T-helper 9 cell (primary cell): ENCODE results near the gene ZNF93.
"Not testable (repeated sequence)": the region's sequence is repeated elsewhere in the genome, so short reads cannot be mapped to it uniquely, and the experiment has no call there.

Experiments used
- DNase-seq: peaks from one replicate; pipeline ENCODE4 v3.0.0-alpha.2; 2020

The ZNF93 gene

GRCh38 chr19:19938449-19938848 is 37.7 kb downstream of the ZNF93 start:
- no peak for DNase-seq

GRCh38 chr19:19943848-19944582 is 43.3 kb downstream of the ZNF93 start:
- DNase-seq = no peak

GRCh38 chr19:19944583-19944880 is 43.8 kb downstream of the ZNF93 start:
- no peak for DNase-seq

- DNase-seq = no peak
Observed at GRCh38 chr19:19946226-19946625, 45.5 kb downstream of the ZNF93 start.

GRCh38 chr19:19948800-19949199 is 48.1 kb downstream of the ZNF93 start:
- DNase-seq = no peak

GRCh38 chr19:19955208-19955607 is 54.5 kb downstream of the ZNF93 start:
- DNase-seq = no peak

GRCh38 chr19:19956434-19957075 is 55.8 kb downstream of the ZNF93 start:
- no peak for DNase-seq

GRCh38 chr19:19957766-19958165 is 57.0 kb downstream of the ZNF93 start:
- DNase-seq = not testable (repeated sequence)

GRCh38 chr19:19959151-19959799 is 58.5 kb downstream of the ZNF93 start:
- DNase-seq = peak; percentile 46

GRCh38 chr19:19964416-19964815 is 63.7 kb downstream of the ZNF93 start:
- no peak for DNase-seq

GRCh38 chr19:19966126-19966525 is 65.4 kb downstream of the ZNF93 start:
- not testable (repeated sequence) for DNase-seq

GRCh38 chr19:19966862-19967261 is 66.1 kb downstream of the ZNF93 start:
- no peak for DNase-seq
